Fibroblast of the aortic adventitia (primary cell): Measurements from ENCODE around the gene CACNG8. TPM values are rescaled to one million over a fixed set of nuclear protein-coding genes. Genes with fewer than 3 reads are reported as not detected.

ENCODE experiments used
- DNase-seq: peaks from one replicate; pipeline ENCODE4 v3.0.0-alpha.2; 2010; ENCODE audit warnings: low read depth
- H3K4me3 ChIP-seq: 2 replicates; pipeline ENCODE4 v1.5.1; 2011; ENCODE audit warnings: low read depth, mild to moderate bottlenecking, control low read depth, low read length, moderate library complexity
- total RNA-seq: library from RNA; depleted of rRNA; stranded (reverse); fragments of >200 nt; gene quantifications from 2 replicates; pipeline ENCODE4 v1.2.3, GENCODE V29; 2012; ENCODE audit warnings: low replicate concordance
- TF ChIP-seq, protein P1 (sequence below): IDR thresholded peaks from 2 replicates; pipeline ENCODE4 v1.5.1; 2011; ENCODE audit warnings: mild to moderate bottlenecking, low read length, control low read depth, inconsistent platforms; ENCODE audit not compliant: insufficient read depth

CACNG8 gene
- total RNA-seq, 1 donor = 0.45 TPM

DNA sequence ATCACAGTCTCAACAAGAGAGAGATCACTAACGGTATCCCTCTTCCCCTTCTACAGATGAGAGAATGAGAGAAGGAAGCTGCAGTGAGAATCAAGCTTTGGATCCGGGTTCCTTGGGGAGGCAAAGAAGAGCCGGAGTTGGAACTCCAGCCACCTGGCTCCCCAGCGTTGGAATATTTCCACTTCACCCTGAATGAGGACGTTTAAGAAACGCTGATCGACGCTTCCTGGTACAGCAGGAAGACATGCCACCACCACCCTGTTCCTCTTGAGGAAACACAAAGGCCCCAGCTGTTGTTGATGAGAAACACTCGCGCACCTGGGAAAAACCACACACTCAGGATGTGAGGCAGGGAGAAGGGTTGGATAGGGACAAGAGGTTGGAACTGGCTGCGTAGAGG lies 11.3 kb upstream of the CACNG8 start:
- no peak overlapping the region for H3K4me3 ChIP-seq
- TF ChIP-seq, protein P1, sequence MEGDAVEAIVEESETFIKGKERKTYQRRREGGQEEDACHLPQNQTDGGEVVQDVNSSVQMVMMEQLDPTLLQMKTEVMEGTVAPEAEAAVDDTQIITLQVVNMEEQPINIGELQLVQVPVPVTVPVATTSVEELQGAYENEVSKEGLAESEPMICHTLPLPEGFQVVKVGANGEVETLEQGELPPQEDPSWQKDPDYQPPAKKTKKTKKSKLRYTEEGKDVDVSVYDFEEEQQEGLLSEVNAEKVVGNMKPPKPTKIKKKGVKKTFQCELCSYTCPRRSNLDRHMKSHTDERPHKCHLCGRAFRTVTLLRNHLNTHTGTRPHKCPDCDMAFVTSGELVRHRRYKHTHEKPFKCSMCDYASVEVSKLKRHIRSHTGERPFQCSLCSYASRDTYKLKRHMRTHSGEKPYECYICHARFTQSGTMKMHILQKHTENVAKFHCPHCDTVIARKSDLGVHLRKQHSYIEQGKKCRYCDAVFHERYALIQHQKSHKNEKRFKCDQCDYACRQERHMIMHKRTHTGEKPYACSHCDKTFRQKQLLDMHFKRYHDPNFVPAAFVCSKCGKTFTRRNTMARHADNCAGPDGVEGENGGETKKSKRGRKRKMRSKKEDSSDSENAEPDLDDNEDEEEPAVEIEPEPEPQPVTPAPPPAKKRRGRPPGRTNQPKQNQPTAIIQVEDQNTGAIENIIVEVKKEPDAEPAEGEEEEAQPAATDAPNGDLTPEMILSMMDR = no peak
- DNase-seq = no peak

DNA sequence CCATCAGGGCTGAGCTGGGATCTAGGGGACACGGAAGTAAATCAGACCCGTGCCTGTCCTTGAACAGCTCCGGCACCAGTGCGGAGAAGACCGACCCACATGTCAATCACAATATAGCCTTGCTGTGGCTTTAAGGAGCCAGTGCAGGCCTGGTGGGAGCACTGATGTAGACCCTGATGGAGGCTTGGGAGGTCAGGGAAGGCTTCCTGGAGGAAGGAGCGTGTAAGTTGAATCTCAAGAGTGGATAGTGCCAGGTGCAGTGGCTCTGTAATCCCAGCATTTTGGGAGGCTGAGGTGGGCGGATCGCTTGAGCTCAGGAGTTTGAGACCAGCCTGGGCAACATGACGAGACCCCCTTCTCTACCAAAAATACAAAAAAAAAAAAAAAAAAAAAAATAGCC lies 10.8 kb upstream of the CACNG8 start:
- no peak overlapping the region for H3K4me3 ChIP-seq
- no peak for DNase-seq
- TF ChIP-seq, protein P1 = no peak

DNA sequence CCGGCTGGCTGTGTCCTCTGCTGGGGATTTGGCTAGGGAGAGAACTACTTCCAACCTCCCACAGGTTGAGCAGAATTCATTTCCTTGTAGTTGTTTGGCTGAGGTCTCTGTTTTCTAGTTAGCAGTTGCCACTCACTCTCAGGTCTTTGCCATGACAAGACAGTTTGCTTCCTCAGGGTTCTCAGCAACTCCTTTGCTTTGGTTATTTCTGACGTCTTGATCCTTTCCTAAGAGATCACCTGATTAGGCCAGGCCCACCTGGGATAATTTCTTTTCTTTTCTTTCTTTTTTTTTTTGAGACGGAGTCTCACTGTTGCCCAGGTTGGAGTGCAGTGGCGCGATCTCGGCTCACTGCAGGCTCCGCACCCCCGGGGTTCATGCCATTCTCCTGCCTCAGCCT lies 9.4 kb upstream of the CACNG8 start:
- H3K4me3 ChIP-seq = no peak overlapping the region
- TF ChIP-seq, protein P1 = no peak
- no peak for DNase-seq

DNA sequence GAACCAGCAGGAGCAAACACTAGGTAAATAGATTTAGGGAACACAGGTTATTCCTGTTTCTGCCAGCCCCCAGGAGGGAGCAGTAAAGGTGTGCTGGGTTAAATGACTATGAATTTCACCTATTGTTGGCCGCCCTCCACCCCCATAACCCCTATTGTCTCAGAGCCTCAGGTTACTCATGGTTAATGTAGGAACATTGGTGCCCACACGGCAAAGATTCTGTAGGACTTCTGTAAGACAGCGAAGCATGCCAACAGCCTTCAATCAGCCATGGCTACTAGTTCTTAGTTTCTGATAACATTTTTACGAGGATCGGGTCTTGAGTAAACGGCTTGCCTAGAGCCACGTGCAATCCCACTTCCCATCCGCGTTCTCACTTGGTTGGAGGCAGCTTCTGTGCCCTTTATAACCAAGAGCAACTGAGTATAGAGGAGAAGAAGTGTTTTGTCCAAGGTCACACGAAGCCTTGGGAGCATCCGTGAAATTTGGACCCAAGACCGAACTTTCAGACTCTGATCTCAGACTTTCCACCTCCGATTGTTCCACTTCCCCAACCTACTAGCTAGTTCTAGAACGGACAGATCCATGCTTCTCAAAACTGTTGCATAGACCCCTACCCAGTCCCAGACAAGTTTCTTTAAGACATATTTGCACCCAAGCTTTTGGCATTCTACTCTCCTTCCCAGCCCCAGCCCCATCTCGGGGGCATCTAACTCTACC lies 5.1 kb upstream of the CACNG8 start:
- no peak for DNase-seq
- TF ChIP-seq, protein P1 = no peak

DNA sequence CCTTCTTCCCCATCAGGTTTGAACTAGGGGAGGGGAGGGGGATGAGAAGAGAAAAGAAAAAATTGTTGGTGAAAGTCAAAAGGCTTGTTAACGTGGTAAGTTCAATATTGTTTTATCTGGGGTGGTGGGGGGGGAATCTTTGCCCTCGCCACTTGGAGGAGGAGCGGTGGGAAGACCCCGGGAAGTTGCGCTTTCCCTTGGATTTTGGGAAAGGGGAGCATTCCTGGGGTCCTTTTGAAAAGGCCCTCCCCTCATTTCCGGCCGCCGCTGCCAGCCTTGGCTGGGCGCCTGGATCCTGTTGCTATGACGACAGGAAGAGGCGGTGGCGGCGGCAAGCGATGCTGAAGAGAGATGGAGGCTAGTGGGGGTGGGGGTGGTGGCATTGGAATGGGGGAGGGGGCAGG lies 4.6 kb upstream of the CACNG8 start:
- no peak for DNase-seq
- TF ChIP-seq, protein P1 = no peak

More for the DNA sequence above, 5.1 kb upstream of the CACNG8 start:
- H3K4me3 ChIP-seq = no peak overlapping the region

DNA sequence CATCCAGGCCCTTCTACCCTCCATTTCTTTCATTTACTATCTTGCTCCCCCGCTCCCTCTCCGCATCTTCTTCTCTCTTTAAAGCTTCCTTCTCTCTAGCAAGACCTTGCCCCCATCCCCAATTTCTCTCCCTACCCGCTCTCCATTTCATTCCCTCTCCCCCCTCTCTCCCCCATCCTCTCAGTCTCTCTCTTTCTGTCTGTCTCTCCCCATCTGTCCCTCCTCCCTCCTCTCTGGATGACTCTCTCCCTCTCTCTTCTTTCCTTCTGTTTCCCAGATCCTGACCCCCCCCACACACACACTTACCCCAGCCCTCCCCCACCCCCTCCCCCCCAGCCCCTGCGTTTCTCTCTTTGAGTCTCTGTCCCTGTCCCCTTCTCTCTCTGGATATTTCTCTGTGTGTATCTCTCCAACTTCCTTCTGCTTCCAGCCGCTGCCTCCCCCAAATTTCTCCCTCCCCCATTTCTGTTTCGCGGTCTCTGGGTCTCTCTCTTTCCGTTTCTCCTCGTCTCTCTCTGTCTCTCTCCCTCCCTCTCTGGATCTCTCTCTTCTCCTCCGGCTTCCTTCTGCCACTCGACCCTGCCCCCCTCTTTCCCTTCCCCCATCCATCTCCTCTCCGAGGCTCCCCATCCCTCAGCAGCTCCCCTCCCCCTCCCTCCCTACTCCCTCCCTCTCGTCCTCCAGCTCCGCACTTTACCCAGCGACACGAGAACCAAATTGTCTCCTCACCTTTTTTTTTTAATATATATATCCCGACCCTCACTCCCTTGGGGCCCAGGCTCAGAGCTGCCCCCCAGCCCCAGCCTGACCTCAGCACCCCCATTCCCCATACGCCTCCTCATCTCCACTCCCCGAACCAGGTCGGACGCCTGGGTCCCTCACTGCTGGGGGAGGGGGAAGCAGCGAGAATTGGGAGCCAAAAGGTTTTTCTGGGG lies 3.6 kb upstream of the CACNG8 start:
- DNase-seq = no peak
- peak overlapping the region; percentile 82 for H3K4me3 ChIP-seq
- TF ChIP-seq, protein P1 = no peak

More for the DNA sequence above, 4.6 kb upstream of the CACNG8 start:
- no peak overlapping the region for H3K4me3 ChIP-seq
